Left ventricle myocardium inferior (tissue), 1 donor: ENCODE measurements around the gene CEP170B. TPM values are rescaled to one million over a fixed set of nuclear protein-coding genes. Genes with fewer than 3 reads are reported as not detected.

Experiments used
- DNase-seq: peaks from one replicate; pipeline ENCODE4 v3.0.0-alpha.2; 2020
- H3K27ac ChIP-seq: fragments of 200-600 bp; replicated peaks from 2 replicates; pipeline ENCODE4 v1.8.0; 2021
- H3K27me3 ChIP-seq: fragments of 200-600 bp; 2 replicates; pipeline ENCODE4 v1.8.0; 2021; ENCODE audit warnings: low read depth
- H3K36me3 ChIP-seq: fragments of 200-600 bp; 2 replicates; pipeline ENCODE4 v1.8.0; 2021
- H3K4me1 ChIP-seq: fragments of 200-600 bp; 2 replicates; pipeline ENCODE4 v1.8.0; 2021
- H3K4me3 ChIP-seq: fragments of 200-600 bp; 2 replicates; pipeline ENCODE4 v1.8.0; 2021; ENCODE audit warnings: mild to moderate bottlenecking, moderate library complexity
- H3K9me3 ChIP-seq: fragments of 200-600 bp; replicated peaks from 2 replicates; pipeline ENCODE4 v1.8.0; 2021
- CTCF ChIP-seq: fragments of 200-600 bp; IDR thresholded peaks from 2 replicates; pipeline ENCODE4 v1.8.0; 2021; ENCODE audit warnings: antibody characterized with exemption, mild to moderate bottlenecking, borderline replicate concordance
- intact Hi-C: fragments of 100-400 bp; cut with micrococcal nuclease; formaldehyde crosslinking; loops from one replicate; pipeline ENCODE4 v1.11.0; 2022
- total RNA-seq: library from RNA; stranded (reverse); fragmentation: NEBNext Ultra II Directional; extraction: Animal tissue kit (Norgen Biotek cat#: 25700); gene quantifications from one replicate; pipeline ENCODE4 v1.2.1, GENCODE V29; 2021
- donor health status: DM: no; HTN: yes; CAD: no; lungs with severe emphysema.

CEP170B gene
- total RNA-seq, 1 donor from 2014 or later: 11.7 TPM

GRCh38 chr14:104820669-104821228 lies 44.3 kb upstream of the CEP170B start:
- Histone ChIP-seq H3K27me3 (no peaks in the 10 kb centered on the region), H3K36me3 (no peaks in the 10 kb centered on the region), H3K4me1 (peaks cover 24% of the 10 kb centered on the region), H3K4me3 (no peak overlapping the region), H3K9me3 (peaks cover 4% of the 10 kb centered on the region), H3K27ac (no peak overlapping the region)
- intact Hi-C loops: no loop called here
- no peak for DNase-seq
- peak; percentile 59 for TF ChIP-seq CTCF

- no peak for DNase-seq
- peaks cover 4% of the 10 kb centered on the region for H3K9me3 ChIP-seq
- TF ChIP-seq CTCF: no peak
- H3K4me3 ChIP-seq: no peak overlapping the region
- H3K4me1 ChIP-seq: peaks cover 26% of the 10 kb centered on the region
- H3K27me3 ChIP-seq: no peaks in the 10 kb centered on the region
- H3K36me3 ChIP-seq: no peaks in the 10 kb centered on the region
- intact Hi-C loops: no loop called here
- no peak overlapping the region for H3K27ac ChIP-seq
These were observed 43.7 kb upstream of the CEP170B start for GRCh38 chr14:104821229-104821945.

GRCh38 chr14:104821971-104822608 lies 43.0 kb upstream of the CEP170B start:
- Histone ChIP-seq H3K4me3 (no peak overlapping the region), H3K4me1 (peaks cover 25% of the 10 kb centered on the region), H3K36me3 (no peaks in the 10 kb centered on the region), H3K9me3 (peaks cover 4% of the 10 kb centered on the region), H3K27me3 (no peaks in the 10 kb centered on the region), H3K27ac (no peak overlapping the region)
- intact Hi-C loops: no loop called here
- no peak for TF ChIP-seq CTCF
- no peak for DNase-seq

- no peaks in the 10 kb centered on the region for H3K27me3 ChIP-seq
- no peak overlapping the region for H3K27ac ChIP-seq
- no peak for DNase-seq
- H3K36me3 ChIP-seq: no peaks in the 10 kb centered on the region
- peaks cover 27% of the 10 kb centered on the region for H3K4me1 ChIP-seq
- no peak overlapping the region for H3K4me3 ChIP-seq
- intact Hi-C loops: no loop called here
- H3K9me3 ChIP-seq: peaks cover 1% of the 10 kb centered on the region
- no peak for TF ChIP-seq CTCF
These were observed 42.0 kb upstream of the CEP170B start for GRCh38 chr14:104822821-104823615.

GRCh38 chr14:104824353-104824997 lies 40.6 kb upstream of the CEP170B start:
- no peaks in the 10 kb centered on the region for H3K9me3 ChIP-seq
- intact Hi-C loops: no loop called here

More at GRCh38 chr14:104824353-104824997, 40.6 kb upstream of the CEP170B start:
- no peak for TF ChIP-seq CTCF
- Histone ChIP-seq H3K4me1 (peaks cover 27% of the 10 kb centered on the region), H3K36me3 (no peaks in the 10 kb centered on the region), H3K27me3 (no peaks in the 10 kb centered on the region), H3K27ac (no peak overlapping the region), H3K4me3 (no peak overlapping the region)
- DNase-seq: no peak
